Adrenal gland (tissue), 5 donors: Measurements from ENCODE around the gene MOB3C.

Experiments used
- CTCF ChIP-seq, 6 experiments: fragments of 450-650 bp in 4 of 6; fragments of 200-600 bp in 2 of 6; sonication (generic) in 1 of 6; IDR thresholded peaks; 1 replicate in 5 of 6; 2 replicates in 1 of 6; pipeline versions ENCODE4 v1.5.1 to v1.8.0; 2016 to 2021; ENCODE audit warnings: antibody characterized with exemption in 6 of 6, mild to moderate bottlenecking in 2 of 6, moderate library complexity in 1 of 6
- POLR2A ChIP-seq, 2 donors: fragments of 450-650 bp; IDR thresholded peaks; one replicate each; pipeline ENCODE4 v1.6.1; 2017; ENCODE audit warnings: antibody characterized with exemption in 2 of 2, mild to moderate bottlenecking in 2 of 2, moderate library complexity in 1 of 2
- donor health status: DM: no; HTN: no; CAD: no.

- no peak for TF ChIP-seq POLR2A (IDR thresholded peaks at IDR 0.05)
- no peak for TF ChIP-seq CTCF (IDR thresholded peaks at IDR 0.05)
Measured at GRCh38 chr1:46655848-46656247, 39.2 kb upstream of the MOB3C start.
